SHP77 treated with DMSO at 0.1 percent for 48 hours (cell line): ENCODE measurements around the gene COL11A2.

Experiments
- DNase-seq: peaks from one replicate; lab custom pipeline; 2025; lab: John Stamatoyannopoulos, UW

COL11A2 gene

DNA sequence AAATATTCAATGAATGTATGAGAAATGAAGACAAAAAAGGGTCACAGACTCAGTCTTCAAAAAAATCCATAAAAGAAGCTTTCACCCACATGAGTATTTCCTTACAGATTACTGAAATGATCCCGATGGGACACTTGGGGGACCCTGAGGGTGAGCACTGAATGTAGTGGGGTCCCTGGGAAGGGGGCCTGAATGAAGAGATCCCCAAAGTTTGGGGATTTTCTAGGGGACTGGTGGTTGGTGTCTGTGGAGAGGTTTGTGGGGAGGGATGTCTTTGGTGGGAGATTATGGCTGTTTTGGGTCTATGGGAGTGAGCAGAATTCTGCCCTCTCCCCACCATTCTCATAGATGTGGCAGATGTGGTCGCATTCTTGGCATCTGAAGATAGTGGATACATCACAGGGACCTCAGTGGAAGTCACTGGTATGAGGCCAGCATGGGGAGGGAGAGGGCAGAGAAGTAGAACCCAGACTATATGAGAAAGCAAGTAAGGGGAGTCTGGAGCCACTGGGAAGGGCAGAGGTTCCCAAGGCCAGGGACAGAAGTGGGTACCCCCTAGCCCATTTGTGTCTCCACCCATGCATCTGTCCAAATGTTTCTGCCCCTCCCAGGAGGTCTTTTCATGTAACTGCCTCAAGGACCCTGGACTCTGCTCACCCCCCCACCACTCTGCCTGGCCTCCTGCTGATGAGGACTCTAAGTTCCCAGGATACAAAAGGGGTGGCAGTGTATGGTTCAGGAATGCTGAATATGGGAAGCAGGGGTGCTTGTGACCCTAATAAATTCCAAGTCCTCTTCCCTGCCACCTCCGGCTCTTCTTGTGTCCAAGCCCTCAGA, 14.0 kb upstream of the COL11A2 start:
- no peak for DNase-seq

DNA sequence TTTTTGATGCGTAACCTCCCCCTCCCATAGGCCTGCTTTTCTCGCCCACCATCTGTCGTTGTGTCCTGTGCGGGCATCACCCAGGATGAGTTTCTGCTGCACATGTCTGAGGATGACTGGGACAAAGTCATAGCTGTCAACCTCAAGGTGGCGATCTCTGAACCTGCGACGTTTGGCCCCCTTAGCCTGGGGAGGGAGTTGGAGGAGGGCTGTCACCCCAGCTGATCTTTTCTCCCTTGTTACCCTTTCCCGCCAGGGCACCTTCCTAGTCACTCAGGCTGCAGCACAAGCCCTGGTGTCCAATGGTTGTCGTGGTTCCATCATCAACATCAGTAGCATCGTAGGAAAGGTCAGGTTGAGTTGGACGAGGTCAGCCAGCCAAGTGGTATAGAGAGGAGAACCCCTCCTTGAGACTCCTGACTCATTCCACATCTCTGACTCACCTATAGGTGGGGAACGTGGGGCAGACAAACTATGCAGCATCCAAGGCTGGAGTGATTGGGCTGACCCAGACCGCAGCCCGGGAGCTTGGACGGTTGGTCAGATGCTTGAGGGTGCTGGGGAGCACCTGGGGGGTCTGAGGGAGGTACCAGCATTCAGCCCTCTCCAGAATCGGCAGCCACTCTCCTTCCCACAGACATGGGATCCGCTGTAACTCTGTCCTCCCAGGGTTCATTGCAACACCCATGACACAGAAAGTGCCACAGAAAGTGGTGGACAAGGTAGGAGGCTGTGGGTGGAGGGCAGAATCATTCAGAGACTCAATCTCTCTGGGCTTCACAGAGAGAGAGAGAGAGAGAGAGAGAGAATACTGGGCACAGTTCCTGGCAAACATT, 13.1 kb upstream of the COL11A2 start:
- DNase-seq = no peak

DNA sequence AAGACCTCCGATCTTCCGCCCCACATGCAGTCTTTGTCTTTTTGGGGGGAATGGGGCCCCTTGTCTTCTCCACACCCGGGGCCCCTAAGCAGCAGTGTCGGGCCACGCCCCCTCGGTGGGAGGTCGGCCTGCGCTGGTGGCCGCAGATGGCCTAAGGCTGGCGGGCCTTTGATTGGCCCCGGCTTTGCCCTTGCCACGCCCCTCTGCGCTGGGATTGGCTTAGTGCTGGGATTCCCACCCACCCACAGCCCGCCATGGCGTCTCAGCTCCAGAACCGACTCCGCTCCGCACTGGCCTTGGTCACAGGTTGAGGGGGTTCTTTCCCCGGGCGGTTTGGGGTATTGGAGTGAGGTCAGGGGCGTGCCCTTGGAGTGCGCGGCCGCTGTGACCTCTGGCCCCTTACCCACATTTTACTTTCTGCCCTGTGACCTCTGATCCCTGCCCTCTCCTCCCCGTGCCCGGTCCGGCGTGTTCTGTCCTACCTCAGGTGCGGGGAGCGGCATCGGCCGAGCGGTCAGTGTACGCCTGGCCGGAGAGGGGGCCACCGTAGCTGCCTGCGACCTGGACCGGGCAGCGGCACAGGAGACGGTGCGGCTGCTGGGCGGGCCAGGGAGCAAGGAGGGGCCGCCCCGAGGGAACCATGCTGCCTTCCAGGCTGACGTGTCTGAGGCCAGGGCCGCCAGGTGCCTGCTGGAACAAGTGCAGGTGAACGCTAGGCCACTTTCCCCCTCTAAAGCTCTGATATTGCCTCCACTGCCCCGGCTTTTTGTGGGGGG, 12.3 kb upstream of the COL11A2 start, which contains the start of gene HSD17B8:
Gene HSD17B8 (plus strand): TSS at position 241 of the 776 bp plus-strand sequence. CDS start 14 bp downstream, at position 255.
- DNase-seq = peak; percentile 68

DNA sequence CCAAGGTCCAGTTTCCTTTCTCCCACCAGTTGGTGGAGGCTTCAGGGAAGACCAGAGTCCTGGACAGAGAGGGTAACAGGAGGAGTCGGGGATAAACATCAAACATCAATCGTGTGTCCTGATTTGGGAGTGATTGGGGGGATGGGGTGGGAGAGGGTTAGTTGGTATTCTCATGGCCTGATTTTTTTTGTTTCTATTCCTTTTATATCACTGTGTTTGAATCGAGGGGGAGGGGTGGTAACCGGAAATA, 11.8 kb upstream of the COL11A2 start:
- DNase-seq = no peak

DNA sequence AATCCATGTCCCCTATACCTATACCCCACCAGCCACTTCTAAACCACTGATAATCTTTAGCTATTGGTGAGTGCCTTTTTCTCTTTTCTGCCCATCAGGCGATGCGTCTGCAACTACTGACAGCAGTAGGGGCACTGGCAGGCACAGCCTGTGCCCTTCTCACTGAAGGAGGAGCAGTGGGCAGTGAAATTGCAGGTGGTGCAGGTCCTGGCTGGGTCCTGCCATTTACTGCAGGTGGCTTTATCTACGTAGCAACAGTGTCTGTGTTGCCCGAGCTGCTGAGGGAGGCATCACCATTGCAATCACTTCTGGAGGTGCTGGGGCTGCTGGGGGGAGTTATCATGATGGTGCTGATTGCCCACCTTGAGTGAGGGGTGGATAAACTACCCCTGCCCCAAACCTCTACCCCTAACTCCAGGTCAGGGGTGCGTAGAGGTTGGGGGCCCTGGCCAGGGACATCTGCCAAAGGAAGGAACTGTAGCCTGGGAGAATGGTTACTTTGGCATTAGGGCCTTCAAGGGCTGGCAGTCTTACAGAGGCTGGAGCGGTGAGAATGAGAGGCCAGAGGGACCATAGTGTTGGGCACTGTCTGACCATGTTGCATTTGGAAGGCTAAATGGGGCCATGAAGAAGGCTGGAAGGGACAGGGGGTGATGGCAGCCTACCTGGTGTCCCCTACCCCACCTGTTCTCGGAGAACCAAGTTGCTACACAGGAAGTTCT, 11.3 kb upstream of the COL11A2 start:
- no peak for DNase-seq

DNA sequence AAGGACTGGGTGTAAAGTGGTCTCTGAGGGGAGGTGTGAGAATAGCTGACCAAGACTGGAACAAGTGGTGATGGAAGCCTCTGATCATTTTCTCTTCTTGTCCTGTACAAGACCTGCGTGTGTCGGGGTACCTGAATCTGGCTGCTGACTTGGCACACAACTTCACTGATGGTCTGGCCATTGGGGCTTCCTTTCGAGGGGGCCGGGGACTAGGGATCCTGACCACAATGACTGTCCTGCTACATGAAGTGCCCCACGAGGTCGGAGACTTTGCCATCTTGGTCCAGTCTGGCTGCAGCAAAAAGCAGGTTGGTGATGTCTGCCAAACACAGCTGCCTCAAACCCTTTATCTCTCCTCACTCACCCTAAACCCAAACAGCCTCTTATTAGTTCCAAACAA, 10.5 kb upstream of the COL11A2 start:
- DNase-seq = no peak

DNA sequence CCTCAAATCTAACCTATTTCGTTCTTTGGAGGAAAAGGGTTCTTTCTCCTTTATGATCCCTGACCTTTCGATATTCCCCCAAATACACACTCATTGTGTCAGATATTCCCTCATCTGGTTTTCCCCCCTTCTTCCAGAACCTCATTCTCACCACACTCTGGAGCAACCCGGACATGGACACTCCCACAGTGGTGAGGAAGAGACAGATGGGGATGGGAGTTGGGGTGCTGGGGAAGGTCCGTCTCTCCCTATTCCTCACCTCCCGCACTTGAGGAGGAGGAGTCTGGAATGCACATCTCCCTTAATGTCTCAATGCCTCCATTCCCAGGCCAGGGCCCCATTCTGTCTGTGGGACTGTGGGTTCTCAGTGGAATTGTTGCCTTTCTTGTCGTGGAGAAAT, 9.7 kb upstream of the COL11A2 start:
- DNase-seq = no peak

DNA sequence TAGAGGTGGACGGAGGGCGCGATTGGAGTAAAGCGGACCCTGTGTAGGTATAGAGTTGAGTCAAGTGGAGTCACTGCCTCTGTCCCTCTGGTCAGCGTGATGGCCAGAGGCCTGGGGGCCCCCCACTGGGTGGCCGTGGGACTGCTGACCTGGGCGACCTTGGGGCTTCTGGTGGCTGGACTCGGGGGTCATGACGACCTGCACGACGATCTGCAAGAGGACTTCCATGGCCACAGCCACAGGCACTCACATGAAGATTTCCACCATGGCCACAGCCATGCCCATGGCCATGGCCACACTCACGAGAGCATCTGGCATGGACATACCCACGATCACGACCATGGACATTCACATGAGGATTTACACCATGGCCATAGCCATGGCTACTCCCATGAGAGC, 8.9 kb upstream of the COL11A2 start:
- no peak for DNase-seq

DNA sequence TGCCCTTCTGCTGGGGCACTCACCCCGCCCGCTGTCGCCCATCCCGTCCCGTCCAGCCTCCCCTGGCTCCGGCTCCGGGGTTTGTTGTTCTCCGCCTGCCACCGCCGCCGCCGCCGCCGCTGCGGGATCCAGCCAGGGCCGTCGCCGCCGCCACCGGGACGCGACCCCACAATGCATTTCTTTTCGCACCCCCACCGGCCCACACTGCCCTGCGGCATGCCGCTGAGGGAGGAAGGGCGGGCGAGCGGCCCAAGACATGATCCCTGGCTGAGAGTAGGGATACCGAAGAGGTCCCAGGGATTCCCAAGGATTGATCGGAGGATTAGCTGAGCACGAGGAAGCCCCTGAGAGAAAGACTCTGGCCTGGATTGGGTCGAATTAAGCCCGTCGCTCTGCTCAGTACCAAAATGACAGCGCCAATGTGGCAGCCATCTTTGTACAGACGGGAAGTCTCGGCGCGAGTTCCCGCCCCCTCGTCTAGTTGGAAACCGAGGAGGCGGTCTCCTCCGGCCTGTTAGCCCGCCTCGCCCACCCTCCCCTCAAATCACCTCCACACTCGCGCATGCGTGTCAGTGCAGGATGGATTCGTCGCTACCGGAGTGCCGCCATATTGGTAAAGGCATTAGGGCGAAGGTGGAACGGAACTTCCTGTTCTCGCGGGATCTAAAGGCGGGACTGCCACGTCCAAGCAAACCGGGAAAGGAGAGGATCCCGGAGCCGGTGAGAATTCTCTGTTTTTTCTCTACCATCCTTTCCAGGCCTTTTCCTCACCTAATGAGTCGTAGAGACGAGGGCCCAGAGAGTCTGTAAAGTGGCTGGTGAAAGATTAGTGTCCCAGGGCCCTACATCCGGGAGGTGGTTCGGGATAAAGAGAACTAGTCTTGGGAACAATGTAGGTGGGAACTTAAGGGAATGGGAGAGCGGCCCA, 8.2 kb upstream of the COL11A2 start, which contains the start of the genes RXRB and SLC39A7:
Gene RXRB (minus strand): TSS at position 447 of the 928 bp plus-strand sequence. CDS start 189 bp downstream, at position 258.
Gene SLC39A7 (plus strand): TSS at position 649 of the 928 bp plus-strand sequence. CDS start 379 bp downstream, outside the sequence.
- peak; percentile 90 for DNase-seq

DNA sequence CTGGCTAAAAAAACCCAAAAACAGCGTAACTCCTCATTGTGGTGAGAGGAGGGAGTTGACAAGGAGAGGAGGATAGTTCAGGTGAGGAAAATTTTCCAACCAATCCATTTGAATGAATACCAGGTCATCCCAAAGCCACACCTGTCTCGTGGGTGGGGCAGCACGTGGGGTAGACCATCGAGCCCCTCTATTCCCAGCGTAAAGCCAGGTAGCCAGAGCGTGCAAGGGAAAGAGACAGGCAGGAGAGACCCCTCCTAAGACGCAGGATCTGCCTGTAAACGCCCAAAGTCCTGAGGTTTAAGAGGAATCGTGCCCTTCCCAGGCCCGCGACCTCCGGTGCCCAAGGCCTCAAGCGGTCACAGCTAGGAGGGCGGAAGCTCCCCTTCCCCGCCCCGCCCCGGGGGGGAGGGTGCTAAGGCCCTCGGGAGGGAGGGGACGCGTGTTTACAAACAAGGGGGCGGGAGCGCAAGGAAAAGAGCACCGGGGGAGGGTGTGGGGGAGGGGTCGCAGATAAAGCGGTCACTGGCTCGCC, 7.5 kb upstream of the COL11A2 start:
- peak; percentile 53 for DNase-seq

DNA sequence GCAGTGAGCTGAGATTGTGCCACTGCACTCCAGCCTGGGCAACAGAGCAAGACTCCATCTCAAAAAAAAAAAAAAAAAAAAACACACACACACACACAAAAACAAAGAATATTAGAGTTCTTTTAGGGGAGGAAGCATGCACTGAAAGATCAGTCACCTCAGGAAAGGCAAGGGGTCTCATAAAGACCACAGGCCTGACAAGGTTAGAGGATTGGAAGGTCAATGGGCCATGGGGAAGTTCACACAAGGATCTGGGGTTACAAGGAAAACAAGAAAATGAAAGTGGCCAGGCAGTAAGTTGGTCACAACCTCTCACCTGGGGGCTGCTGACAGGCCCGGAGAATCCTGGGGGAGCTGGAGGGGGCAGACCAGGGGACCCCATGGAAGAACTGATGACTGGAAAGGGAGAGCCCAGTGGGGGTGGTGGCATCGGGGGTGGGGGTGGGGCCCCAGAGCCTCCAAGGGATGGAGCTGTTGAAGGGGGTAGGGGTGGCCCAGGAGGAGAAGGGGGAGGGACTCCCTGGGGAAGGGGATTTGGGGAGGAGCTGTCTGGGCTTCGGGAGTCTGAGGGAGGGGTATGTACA, 6.7 kb upstream of the COL11A2 start:
- DNase-seq = no peak

DNA sequence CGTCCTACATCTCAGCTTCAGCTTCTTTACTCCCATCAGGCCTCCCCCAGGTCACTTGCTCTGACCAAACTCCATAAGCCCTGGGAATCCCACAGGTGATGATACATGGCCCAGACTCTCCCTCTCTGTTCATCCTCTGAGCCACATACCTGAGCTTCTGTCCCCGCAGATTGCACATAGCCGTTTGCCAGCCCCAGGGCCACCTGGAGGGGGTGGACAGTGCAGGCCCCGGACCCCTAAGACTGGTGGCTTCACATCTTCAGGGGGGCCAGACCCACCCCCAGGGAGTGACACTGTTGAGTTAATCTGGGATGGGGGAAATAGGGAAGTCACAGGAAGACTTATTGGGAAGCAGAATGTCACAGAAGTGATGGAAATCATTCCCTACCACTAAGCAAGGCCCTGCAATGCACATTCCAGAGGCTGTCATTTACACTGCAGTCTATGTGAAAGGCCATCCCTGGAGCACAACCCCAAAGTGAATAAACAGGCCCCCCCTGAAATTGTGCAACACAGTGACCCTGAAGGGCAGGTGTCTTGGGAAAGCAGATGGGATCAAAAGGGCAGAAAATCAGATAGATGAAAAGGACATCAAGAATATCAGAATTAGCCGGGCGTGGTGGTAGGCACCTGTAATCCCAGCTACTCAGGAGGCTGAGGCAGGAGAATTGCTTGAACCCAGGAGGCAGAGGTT, 6.0 kb upstream of the COL11A2 start:
- no peak for DNase-seq

DNA sequence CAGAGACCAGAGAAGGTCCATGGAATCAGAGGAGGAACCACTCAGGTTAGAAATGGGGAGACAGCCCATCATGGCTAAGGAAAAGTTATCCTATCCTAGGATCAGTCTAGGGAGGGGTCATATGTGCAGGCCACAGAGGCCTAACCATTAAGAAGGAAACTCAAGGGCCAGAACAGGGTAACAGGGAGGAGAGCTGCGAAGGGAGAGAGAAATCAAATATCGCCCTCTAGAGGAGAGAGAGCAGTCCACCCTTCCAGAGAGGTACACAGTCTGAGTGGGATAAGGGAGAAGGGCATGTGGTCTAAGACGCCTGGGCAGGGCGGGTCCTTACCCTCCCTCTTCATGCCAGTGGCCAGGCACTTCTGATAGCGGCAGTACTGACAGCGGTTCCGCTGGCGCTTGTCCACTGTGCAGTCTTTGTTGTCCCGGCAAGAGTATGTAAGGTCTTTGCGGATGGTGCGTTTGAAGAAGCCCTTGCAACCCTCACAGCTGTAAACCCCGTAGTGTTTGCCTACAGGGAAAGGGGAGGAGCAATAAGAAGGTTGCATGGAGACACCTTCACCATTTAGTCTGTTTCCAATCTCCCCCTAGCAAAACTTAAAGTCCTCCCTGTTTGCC, 5.3 kb upstream of the COL11A2 start:
- DNase-seq = no peak

DNA sequence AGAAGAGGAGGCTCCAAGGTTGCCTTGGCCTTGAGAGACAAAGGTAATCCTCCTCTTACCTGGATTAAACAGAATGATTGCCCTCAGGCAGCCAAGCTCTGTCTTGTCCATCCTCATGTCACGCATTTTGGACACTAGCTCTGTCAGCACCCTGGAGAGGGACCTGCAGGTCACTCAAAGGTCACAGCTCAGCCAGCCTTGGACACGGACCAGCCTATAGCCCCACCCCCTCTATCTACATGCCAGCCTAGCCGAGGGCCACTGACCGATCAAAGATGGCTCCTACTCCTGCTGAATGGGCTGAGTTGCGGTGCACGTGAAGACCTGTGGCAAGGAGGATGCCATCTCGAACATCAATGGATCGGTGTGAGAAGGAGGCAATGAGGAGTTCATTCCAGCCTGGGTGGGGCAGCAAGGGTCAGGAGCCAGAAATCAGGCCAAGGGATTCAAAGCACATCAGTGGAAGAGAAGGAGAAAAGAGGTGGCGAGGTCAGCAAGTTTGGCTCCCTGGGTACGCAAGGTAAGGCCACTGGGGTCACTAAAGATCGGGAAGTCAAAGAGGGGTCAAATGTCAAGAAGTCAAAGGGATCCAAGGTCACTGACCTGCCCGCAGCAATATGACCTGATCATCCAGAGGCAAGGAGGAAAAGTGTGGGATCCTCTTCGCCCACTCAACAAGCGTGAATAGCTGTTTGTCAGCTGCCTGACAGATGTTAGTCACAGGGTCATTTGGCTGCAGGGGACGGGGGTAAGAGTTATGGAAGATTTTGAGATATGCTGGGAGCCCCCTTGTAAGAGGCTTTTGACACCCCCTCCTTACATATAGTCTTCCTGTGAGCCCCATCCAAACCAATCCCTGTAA, 3.3 kb upstream of the COL11A2 start:
- DNase-seq = no peak

DNA sequence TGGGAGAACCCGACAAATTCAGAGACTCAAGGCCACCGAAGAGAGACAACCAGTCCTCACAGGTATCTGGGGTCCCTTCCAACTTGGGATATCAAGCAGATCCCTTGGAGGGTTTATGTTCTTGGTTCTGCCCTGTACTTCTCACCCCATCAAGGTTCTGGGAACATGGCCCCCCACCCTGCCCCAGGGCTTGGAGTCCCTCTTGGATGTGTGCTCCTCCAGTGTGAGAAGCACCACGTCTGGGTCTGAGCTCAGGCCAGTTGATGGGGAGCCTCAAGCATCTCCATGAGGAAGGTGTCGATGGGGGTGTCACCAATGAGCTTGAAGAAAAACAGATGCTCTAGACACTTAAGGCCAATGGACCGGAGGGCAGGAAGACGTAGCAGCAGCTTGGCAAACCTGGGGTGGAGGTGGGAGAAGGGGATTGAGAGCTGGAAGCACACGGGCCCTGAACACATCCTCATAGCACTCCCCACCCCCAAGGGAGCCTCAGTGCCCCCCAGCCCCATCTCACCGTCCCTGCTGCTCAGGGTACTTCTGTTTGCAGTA, 2.2 kb upstream of the COL11A2 start:
- no peak for DNase-seq

DNA sequence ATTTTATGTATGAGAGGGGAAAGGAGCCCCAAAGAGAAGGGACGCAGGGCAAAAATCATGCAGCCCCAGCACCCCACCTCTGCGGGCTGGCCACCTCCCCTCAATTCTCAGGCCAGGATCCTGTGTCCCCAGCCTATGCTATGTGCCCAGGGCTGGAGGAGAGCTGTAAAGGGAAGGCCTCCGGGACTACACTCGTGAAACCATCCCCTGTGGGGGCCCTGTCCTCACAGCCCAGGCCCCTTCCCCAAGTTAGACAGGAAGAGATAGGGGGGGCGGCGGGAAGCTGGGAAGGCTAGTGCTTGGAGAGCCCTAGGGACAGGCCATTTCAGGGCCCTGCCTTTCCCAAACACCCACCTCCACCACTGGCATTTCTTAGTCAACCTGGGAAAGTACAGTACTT, 1.4 kb upstream of the COL11A2 start:
- no peak for DNase-seq
